Type B pancreatic cell (in vitro differentiated cells): ENCODE measurements around the gene HAO1. TPM values are rescaled to one million over a fixed set of nuclear protein-coding genes. Genes with fewer than 3 reads are reported as not detected.

Source experiments
- DNase-seq: peaks from one replicate; pipeline ENCODE4 v3.0.0; 2021; ENCODE audit warnings: mixed read lengths; ENCODE audit not compliant: unreplicated experiment; ENCODE audit errors: extremely low spot score
- H3K27ac Mint-ChIP-seq: 2 replicates; pipeline ENCODE4 v1.8.0; 2021; ENCODE audit warnings: mild to moderate bottlenecking, mixed read lengths
- H3K27me3 Mint-ChIP-seq: 2 replicates; pipeline ENCODE4 v1.8.0; 2021; ENCODE audit warnings: mixed read lengths
- H3K36me3 Mint-ChIP-seq: 2 replicates; pipeline ENCODE4 v1.8.0; 2021; ENCODE audit warnings: mixed read lengths
- H3K4me1 Mint-ChIP-seq: one replicate; pipeline ENCODE4 v1.8.0; 2021; ENCODE audit warnings: mixed read lengths; ENCODE audit not compliant: unreplicated experiment
- H3K4me3 Mint-ChIP-seq: 2 replicates; pipeline ENCODE4 v1.8.0; 2021; ENCODE audit warnings: mild to moderate bottlenecking, mixed read lengths
- H3K9me3 Mint-ChIP-seq: 2 replicates; pipeline ENCODE4 v1.8.0; 2021; ENCODE audit warnings: mixed read lengths
- CTCF ChIP-seq: fragments of 200-600 bp; sonication (generic); conservative IDR thresholded peaks from 2 replicates; pipeline ENCODE4 v1.5.0; 2021; ENCODE audit warnings: antibody characterized with exemption, mild to moderate bottlenecking
- total RNA-seq: library from RNA; stranded (reverse); gene quantifications from 2 replicates; pipeline ENCODE4 v1.2.1, GENCODE V29; 2021; ENCODE audit warnings: low replicate concordance

Gene HAO1
- total RNA-seq, 1 donor from 2014 or later, result not detected

DNA sequence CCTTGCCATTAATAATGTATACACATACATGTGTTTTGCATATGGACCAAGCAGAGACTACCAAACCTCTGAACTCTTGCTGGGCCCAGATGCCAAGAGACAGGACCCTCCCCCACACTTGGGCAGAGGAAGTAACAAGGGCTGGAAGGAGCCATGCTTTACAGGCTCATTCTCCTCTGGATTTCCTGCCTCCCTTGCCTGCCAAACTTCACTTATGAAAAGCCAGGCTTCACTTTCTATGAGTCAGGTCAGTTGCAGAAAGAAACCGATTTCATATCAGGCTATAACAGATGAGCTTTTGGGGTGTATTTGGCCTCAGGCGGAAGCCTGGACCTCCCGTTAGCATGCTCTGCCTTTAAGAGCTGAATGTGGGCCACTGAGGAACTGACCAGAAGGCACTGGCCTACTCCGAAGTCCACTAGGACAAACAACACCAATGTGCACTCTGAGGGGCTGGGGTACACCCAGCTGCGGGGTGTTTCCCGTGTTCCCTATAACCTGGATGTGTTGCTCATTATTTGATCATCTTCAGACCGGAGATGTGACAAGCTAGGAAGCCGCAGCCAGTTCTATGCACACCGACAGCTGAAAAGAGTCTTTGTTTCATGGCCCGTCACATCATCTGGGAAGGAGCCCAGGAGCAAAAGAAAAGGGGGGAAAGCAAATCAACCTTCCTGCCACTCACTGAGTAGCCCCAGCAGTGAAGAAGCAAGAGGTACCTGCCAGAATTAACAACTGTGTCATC lies 28.5 kb downstream of the HAO1 start:
- no peaks in the 10 kb centered on the region for H3K4me1 Mint-ChIP-seq
- no peak overlapping the region for H3K27ac Mint-ChIP-seq
- DNase-seq, result no peak
- H3K27me3 Mint-ChIP-seq, result peaks cover 3% of the 10 kb centered on the region
- no peak for TF ChIP-seq CTCF
- no peak overlapping the region for H3K4me3 Mint-ChIP-seq
- H3K36me3 Mint-ChIP-seq, result no peaks in the 10 kb centered on the region
- H3K9me3 Mint-ChIP-seq, result no peaks in the 10 kb centered on the region

DNA sequence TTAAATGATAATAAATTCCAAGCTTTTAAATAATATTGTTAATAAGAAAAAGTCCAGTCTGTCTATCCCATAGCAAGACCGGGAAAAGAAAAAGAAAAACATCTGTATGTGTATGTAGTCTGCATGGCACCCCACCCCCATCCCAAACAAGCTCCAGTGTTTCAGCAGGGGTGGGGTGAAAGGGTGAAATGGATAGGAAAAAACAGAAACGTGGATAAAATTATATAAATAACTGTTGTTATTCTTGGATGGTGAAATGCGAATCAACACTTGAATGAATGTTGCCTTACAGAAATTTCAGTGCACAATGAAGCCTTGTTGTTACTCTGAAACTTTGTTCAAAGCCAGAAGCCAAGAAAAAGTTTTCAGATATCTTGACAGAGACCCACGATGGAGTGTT lies 31.4 kb downstream of the HAO1 start:
- H3K4me1 Mint-ChIP-seq, result no peaks in the 10 kb centered on the region
- no peaks in the 10 kb centered on the region for H3K36me3 Mint-ChIP-seq
- no peak overlapping the region for H3K27ac Mint-ChIP-seq
- H3K4me3 Mint-ChIP-seq, result no peak overlapping the region
- no peaks in the 10 kb centered on the region for H3K9me3 Mint-ChIP-seq
- peaks cover 3% of the 10 kb centered on the region for H3K27me3 Mint-ChIP-seq
- DNase-seq, result no peak
- TF ChIP-seq CTCF, result no peak

DNA sequence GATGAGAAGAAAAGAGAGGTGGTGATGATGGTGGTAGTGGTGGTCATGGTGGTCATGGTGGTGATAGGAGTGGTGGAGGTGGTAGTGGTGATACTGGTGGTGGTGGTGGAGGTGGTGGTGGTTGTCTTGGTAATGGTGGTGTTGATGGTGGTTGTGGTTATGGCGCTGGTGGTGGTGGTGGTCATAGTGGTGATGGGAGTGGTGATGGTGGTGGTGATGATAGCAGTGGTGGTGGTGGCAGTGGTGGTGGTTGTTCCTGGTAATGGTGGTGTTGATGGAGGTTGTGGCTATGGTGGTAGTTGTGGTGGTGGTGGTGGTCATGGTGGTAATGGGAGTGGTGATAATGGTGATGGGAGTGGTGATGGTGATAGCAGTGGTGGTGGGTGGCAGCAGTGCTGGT lies 36.8 kb downstream of the HAO1 start:
- H3K27me3 Mint-ChIP-seq, result peaks cover 3% of the 10 kb centered on the region
- TF ChIP-seq CTCF, result no peak
- no peaks in the 10 kb centered on the region for H3K4me1 Mint-ChIP-seq
- no peaks in the 10 kb centered on the region for H3K9me3 Mint-ChIP-seq
- no peak overlapping the region for H3K27ac Mint-ChIP-seq
- no peaks in the 10 kb centered on the region for H3K36me3 Mint-ChIP-seq
- H3K4me3 Mint-ChIP-seq, result no peak overlapping the region
- DNase-seq, result no peak

GRCh38 chr20:7902879-7903278 lies 37.4 kb downstream of the HAO1 start:
- Mint-ChIP-seq H3K27ac (no peak overlapping the region), H3K4me3 (no peak overlapping the region), H3K4me1 (no peaks in the 10 kb centered on the region), H3K36me3 (no peaks in the 10 kb centered on the region), H3K27me3 (peaks cover 3% of the 10 kb centered on the region), H3K9me3 (no peaks in the 10 kb centered on the region)
- no peak for DNase-seq
- no peak for TF ChIP-seq CTCF

- H3K27ac Mint-ChIP-seq, result no peak overlapping the region
- H3K9me3 Mint-ChIP-seq, result peaks cover 4% of the 10 kb centered on the region
- no peaks in the 10 kb centered on the region for H3K4me1 Mint-ChIP-seq
- H3K36me3 Mint-ChIP-seq, result no peaks in the 10 kb centered on the region
- no peak overlapping the region for H3K4me3 Mint-ChIP-seq
- H3K27me3 Mint-ChIP-seq, result no peaks in the 10 kb centered on the region
- TF ChIP-seq CTCF, result no peak
- DNase-seq, result no peak
Measured at GRCh38 chr20:7897781-7898364, 42.4 kb downstream of the HAO1 start.
